Stimulated activated CD4-positive, alpha-beta T cell treated with anti-CD3 and anti-CD28 coated beads, Interleukin-2, amount 100 ng/mL, for 48 hours (primary cell): ENCODE measurements around the gene PASD1.

Source experiments
- DNase-seq, 2 donors: peaks; one replicate each; pipeline ENCODE4 v3.0.0-alpha.2; 2020

Gene PASD1

DNA sequence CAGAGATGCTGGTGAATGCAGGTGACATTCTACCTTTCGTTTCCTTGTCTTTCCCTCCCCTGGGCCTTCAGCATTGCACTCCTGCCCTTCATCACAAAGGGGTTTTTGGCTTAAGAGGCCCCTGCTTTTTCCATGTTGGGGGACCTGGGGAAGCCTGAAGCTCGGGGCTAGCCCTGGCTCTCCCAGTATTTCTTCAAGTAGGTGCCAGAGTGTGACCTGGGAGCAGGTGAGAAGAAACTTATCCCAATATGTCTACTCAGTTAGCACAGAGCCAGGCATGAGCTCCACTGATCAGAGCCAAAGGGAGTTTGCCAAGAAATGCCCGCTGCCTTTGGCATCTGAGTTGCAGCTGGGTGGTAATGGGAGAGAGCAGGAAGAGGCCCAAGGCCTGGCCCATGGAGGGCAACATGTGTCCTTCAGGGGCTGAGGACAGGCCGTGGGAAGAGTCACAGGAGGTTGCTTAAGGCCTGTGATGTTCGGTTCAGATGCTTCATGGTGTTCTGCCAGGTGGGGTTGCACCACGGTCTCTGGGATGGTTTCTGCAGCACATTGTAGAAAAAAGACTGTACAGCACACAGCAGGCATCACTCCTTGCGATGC lies 139.4 kb downstream of the PASD1 start:
- DNase-seq = no peak

GRCh38 chrX:151703487-151703886 lies 140.0 kb downstream of the PASD1 start:
- DNase-seq = no peak

- DNase-seq = no peak
These were observed 140.7 kb downstream of the PASD1 start for GRCh38 chrX:151704041-151704663.

- no peak for DNase-seq
These were observed 145.3 kb downstream of the PASD1 start for GRCh38 chrX:151708821-151709220.

DNA sequence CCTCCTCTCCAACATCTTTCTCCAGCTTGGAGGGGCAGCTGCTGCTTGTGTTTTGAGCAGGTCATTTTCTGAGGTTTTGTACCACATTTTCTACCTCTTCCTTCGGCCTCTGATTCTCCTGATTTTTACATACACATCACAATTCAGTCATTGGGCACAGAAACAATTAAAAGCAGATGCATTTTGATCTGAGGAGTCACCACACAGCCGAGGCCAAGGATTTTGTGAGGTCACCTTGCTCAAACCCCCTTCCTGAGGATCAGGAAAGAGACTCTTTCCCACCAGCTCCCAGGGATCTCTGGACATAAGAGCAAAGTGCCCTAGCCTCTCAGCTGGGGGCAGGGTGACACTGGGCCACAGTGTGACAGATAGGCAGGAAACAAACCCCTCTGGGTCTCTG lies 147.0 kb downstream of the PASD1 start:
- DNase-seq = no peak

- no peak for DNase-seq
These were observed 147.7 kb downstream of the PASD1 start for GRCh38 chrX:151711154-151711553.

- DNase-seq = no peak
These were observed 148.3 kb downstream of the PASD1 start for GRCh38 chrX:151711787-151712186.

GRCh38 chrX:151712253-151712652 lies 148.8 kb downstream of the PASD1 start:
- DNase-seq = no peak

DNA sequence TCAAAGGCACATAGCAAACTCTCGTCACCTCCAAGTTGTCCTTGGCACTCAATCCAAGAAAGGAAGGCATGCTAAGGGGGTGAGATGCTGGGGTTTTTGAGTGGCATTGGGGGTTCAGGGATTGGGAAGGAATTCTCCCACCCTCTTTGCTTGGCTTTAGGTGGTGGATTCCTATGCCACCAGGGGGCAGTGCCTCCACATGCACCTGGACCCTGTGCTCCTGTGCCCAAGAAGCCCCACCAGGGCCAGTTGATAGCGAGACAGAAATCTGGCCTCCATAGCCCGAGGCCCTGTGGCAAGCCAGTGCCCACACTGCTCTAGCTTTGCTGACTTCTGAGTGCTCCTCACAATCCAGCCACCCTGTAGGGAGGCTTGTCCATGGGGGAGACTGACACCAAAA lies 150.4 kb downstream of the PASD1 start:
- peak; percentile 1 to 14 for DNase-seq

DNA sequence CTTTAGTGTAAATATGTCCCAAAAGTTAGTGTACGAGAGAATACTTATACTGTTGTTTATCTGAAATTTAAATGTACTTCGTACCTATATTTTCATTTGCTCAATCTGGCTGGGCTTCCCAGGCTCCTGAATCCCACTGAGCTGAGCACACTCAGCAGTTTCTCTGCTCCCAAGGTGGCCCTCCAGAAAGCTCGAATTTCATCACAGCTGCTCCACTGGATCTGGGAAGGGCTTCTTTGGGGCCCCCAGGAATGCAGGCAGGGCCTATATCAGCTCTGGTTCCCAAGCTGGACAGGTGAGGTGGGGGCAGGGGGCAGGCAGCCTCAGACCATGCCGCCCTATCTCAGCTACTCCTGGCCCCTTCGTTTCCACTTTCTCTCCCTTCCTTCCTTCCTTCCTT lies 150.9 kb downstream of the PASD1 start:
- no peak for DNase-seq

DNA sequence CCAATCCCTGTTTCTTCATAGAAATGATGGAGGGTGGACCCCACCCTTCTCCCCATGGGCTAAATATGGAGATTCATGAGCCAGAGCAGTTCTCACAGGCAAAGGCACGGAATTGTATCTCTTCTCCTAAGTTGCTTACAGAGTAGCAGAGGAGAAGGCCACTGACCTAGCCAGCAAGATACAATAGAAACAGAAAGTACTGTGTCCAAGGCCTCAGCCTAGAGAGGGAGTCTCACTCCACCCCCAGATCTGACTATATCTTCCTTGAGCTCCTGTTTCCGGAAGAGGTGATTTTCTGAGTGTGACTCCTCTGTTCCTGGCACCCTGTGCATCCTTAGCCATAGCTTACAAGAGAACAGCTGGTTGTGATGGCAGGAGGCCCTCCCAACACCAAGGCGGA lies 152.3 kb downstream of the PASD1 start, which contains the start of gene FATE1:
FATE1 (plus strand) TSS at position 284 of the 400 bp plus-strand sequence; CDS start at position 369, 85 bp downstream.
- DNase-seq = no peak

DNA sequence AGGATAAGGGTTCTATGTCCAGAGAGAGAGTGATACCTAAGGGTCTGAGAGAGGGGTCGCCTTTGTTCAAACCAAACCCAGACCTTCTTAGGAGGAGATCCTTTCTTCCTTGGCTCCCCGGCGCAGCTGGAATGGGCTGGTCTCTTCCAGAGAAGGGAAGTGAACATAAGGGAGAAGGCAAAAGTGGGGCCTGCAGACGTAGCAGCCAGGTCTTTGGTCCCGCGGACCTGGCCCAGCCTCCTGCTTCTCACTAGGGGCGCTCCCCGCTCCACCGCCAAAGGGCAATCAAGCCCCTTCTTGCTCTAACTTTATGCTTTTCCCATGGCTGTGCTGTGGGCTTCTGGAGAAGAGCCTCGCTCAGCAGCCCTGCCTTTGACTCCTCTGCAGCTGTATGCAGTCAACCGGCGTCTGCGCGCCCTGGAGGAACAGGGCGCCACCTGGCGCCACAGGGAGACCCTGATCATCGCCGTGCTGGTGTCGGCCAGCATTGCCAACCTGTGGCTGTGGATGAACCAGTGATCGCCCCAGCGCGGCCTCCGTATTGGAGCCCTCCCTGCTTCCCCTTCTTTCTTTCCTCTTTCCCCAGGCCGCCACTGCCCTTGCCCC lies 158.9 kb downstream of the PASD1 start:
- DNase-seq = peak in 1 of 2 donors; percentile 7

DNA sequence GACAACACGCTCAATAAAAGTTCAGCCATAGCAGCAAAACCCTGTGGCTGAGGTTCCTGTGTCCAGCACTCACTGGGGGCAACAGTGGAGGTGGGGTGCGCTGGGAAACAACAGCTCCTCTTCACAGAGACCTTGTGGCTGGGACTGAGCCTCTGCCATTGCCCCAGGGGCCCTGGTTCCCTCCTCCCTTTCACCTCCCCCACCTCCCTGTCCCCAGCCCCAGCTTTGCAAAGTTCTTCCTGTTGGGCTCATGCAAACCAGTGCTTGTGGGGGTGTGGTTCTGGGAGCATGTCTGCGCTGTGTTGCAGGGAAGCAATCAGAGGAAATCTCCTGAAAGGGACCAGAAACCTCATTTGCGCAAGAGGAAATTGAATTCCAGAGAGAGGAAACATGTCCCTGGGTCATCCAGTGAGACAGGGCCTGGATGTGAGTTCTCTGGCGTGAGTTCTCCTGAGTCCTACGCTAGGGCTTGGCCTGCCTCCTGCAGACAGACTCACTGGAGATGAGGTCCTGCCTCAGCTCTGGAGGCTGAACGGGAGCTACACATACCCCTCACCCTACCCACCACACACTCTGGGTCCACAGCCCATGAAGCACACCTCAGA lies 159.8 kb downstream of the PASD1 start:
- DNase-seq = no peak

- DNase-seq = no peak
These were observed 161.3 kb downstream of the PASD1 start for GRCh38 chrX:151724563-151725337.

- DNase-seq = no peak
These were observed 161.8 kb downstream of the PASD1 start for GRCh38 chrX:151725338-151725614.
